Measurements from ENCODE around the gene FIBP. TPM values are rescaled to one million over a fixed set of nuclear protein-coding genes. Genes with fewer than 3 reads are reported as not detected.
"Not testable (repeated sequence)": the region's sequence is repeated elsewhere in the genome, so short reads cannot be mapped to it uniquely, and the experiment has no call there.

The FIBP gene
- total RNA-seq, 2 donors from 2014 or later, result 75.8 to 102 TPM

DNA sequence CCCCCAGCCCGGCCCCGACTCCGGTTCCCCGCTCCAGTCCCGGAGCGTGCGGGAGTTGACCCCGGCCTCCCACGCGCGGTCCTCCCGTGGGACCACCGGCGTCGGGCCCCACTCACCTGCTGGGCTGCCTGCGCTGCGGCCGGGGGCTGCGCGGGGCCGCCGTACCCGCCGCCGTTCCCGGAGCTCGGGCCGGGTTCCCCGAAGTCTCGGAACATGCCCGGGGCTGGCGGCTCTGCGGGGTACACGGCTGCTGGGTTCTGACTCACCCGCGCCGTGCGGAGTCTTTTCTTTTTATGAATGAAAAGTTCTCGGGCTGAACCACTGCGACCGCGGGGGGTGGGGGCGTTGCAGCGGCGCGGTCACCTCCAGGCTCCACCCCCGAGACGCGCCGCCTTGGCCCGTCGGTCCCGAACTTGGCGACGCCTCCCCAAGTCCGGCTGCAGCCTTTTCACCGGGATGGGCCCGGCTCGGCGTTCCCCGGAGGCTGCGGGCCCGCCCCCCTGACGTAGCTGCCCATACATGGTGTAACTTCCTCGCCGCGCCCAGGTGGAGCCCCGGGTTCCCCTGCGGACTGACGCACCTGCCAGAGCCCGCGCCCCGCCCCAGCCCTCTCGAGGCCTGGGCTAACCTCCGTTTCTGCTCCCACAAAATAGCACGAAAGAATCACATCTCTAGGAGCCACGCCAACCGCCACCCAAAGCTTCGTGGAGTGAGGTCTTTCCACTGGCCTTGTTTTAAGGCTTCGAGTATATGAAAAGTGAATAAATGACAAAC, 12.0 kb upstream of the FIBP start, which contains the start of gene FOSL1:
Gene FOSL1, minus strand, starts transcription at position 264 of the 774 bp plus-strand sequence. Its CDS starts 49 bp downstream, at position 215.
- H3K9me3 Mint-ChIP-seq, result no peaks in the 10 kb centered on the region
- H3K36me3 Mint-ChIP-seq (ENCODE audit: low read depth), result peaks cover 39% of the 10 kb centered on the region
- H3K27me3 Mint-ChIP-seq, result no peaks in the 10 kb centered on the region
- peak within 1 kb of the TSS; percentile 88 for H3K4me3 Mint-ChIP-seq
- ATAC-seq (replicated peaks), result peak; percentile 85
- peak within 1 kb of the TSS; percentile 91 for H3K27ac Mint-ChIP-seq
- H3K4me1 Mint-ChIP-seq, result peaks cover 11% of the 10 kb centered on the region

DNA sequence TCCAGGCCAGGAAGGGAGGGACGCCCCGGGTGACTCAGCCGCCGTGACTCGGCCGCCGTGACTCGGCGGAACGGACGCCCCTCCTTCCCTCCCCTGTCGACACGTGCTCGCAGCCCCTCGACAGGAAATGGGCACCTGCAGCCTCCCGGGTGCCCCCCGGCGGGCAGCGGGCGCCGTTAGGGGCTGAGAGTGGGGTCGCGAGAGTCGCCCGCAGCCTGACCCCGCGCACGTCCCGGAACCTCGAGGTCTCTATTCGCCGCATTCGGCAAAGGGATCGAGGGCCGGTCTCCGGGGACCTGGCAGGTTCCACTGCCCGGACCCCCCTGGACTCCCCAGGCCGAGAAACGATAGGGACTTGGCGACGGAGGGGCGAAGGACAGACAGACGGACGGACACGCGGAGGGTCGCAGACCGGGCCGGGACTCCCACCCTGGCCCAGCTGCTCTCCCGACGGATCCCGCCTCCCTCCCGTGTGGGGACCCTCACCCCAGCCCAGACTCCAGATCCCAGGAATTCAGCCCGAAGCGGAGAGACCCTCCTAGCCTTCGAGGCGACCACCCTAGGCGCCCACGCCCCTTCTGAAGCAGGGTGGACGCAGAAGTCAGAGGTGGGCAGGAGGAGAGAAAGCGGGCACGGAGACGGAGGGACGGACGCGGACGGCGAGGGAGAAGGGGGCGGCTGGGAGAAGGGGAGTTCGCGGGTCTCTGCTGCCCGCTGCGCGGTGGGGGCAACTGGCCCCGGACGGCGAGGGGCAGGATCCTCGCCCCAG, 11.3 kb upstream of the FIBP start:
- peak; percentile 37 for ATAC-seq (replicated peaks)
- Mint-ChIP-seq H3K36me3 (ENCODE audit: low read depth) (peaks cover 45% of the 10 kb centered on the region), H3K9me3 (no peaks in the 10 kb centered on the region), H3K4me1 (peaks cover 14% of the 10 kb centered on the region), H3K27ac (peak overlapping the region; percentile 91), H3K27me3 (no peaks in the 10 kb centered on the region), H3K4me3 (peak overlapping the region; percentile 88)

DNA sequence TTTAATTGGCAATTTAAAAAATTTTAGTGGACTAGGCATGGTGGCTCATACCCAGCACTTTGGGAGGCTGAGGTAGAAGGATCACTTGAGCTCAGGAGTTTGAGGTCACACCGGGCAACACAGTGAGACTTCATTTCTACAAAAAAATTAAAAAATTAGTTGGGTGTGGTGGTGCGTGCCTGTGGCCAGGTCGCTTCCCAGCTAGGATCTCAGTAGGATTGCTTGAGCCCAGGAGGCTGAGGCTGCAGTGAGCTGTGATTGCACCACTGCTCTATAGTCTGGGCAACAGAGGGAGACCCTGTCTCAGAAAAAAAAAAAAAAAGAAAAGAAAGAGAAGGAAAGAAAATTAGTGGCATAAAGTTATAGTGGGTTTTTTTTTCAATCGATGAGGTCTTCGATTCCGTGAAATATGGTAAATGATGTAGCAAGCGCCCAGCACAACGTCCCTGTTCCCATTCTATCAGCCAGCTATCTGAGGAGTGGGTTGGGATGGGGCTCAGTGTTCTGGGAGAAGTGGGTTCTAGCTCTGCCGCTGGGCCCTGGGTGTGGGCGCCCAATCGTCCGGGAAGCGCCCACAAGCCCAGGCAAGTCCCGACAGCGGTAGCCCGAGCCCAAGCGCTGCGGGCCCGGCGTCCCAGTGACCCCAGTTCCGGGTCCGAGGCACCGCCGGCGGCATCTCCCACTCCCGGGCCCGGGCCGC, 10.5 kb upstream of the FIBP start:
- no peaks in the 10 kb centered on the region for H3K9me3 Mint-ChIP-seq
- peak overlapping the region; percentile 88 for H3K4me3 Mint-ChIP-seq
- peak overlapping the region; percentile 91 for H3K27ac Mint-ChIP-seq
- peaks cover 19% of the 10 kb centered on the region for H3K4me1 Mint-ChIP-seq
- H3K27me3 Mint-ChIP-seq, result no peaks in the 10 kb centered on the region
- peaks cover 52% of the 10 kb centered on the region for H3K36me3 Mint-ChIP-seq (ENCODE audit: low read depth)
- ATAC-seq (replicated peaks), result no peak

DNA sequence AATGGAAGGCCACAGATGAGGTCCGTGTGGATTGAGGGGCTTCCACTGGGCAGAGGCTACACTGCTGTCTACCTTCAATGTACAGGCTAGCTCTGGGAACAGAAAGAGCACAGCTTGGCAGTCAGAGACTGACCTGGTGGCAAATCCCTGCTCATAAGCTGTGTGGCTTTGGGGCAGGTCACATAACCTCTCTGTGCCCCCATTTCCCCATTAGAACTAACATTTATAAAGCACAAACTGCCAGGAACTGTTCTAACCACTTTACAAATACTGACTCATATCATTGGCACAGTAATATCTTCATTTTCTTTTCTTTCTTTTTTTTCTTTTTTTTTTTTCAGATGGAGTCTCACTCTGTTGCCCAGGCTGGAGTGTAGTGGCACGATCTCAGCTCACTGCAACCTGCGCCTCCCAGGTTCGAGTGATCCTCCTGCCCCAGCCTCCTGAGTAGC, 8.8 kb upstream of the FIBP start:
- Mint-ChIP-seq H3K4me3 (peak overlapping the region; percentile 88), H3K9me3 (no peaks in the 10 kb centered on the region), H3K36me3 (ENCODE audit: low read depth) (peaks cover 70% of the 10 kb centered on the region), H3K4me1 (peaks cover 27% of the 10 kb centered on the region), H3K27me3 (no peaks in the 10 kb centered on the region), H3K27ac (peak overlapping the region; percentile 74)
- ATAC-seq (replicated peaks), result no peak

DNA sequence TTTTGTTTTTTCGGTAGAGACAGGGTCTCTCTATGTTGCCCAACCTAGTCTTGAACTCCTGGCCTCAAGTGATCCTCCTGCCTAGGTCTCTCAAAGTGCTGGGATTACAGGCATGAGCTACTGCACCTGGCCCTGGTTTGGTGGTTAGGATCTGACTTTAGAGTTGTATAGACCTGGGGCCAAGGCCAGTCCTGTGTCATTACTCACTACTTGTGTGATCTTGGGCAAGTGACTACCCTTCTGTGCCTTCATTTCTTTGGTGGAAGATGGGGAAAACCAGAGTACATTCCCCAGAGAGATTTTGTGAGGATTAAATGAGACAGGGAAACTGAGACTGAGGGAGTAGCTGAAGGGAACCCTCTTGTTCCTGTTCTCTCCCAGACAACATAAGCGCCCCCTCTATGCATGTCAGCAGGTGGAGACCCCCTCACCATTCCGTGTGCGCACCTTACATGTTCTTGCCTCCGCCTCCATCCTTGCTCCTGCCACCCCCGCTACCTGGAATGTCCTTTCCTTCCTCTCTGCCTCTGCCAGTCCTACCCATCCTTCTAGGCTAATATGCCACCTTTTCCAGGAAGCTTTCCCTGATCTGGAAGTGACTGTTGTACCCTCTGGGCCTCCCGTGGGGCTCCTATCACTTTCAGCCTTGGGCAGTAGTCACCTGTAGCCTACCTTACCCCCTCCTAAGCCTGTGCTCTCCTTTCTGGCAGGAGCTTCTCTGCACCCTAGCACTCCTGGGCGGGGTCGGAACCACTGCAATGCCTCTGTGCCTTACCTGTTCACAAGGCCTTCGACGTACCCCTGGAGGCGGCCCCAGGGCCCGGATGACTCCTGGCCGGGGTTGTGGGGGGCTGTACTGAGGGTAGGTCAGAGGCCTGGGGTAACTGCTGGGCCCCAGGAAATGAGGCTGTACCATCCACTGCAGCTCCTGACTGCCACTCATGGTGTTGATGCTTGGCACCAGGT, 8.0 kb upstream of the FIBP start:
- Mint-ChIP-seq H3K27me3 (no peaks in the 10 kb centered on the region), H3K9me3 (no peaks in the 10 kb centered on the region), H3K36me3 (ENCODE audit: low read depth) (peaks cover 77% of the 10 kb centered on the region), H3K27ac (peak overlapping the region; percentile 74), H3K4me1 (peaks cover 27% of the 10 kb centered on the region), H3K4me3 (peak overlapping the region; percentile 88)
- peak; percentile 14 for ATAC-seq (replicated peaks)

DNA sequence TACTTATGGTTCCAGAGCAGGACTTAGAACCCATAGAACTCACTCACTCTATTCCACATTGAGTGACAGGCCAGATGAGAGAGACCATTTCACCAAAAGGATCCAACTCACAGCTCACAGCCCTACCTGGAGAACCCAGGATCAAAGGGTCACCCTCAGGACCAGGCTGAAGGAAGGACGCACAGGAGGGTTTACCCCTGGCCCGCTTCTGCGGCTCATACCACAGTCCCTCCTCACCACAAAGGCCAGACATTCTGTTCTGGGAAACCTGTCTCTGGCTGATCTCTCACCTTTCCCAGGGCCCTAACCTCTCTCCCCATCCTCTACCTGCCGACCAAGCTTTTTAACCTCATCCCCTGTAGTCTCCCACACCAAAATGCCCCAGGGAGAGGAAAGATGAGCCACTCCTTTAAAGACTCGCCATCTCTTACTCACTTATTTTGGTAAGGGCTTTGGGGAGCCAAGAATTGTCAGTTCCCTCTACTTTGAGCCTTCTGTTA, 7.3 kb upstream of the FIBP start:
- Mint-ChIP-seq H3K27ac (peak overlapping the region; percentile 74), H3K4me1 (peaks cover 27% of the 10 kb centered on the region), H3K4me3 (peak overlapping the region; percentile 88), H3K9me3 (no peaks in the 10 kb centered on the region), H3K27me3 (no peaks in the 10 kb centered on the region), H3K36me3 (ENCODE audit: low read depth) (peaks cover 79% of the 10 kb centered on the region)
- no peak for ATAC-seq (replicated peaks)

DNA sequence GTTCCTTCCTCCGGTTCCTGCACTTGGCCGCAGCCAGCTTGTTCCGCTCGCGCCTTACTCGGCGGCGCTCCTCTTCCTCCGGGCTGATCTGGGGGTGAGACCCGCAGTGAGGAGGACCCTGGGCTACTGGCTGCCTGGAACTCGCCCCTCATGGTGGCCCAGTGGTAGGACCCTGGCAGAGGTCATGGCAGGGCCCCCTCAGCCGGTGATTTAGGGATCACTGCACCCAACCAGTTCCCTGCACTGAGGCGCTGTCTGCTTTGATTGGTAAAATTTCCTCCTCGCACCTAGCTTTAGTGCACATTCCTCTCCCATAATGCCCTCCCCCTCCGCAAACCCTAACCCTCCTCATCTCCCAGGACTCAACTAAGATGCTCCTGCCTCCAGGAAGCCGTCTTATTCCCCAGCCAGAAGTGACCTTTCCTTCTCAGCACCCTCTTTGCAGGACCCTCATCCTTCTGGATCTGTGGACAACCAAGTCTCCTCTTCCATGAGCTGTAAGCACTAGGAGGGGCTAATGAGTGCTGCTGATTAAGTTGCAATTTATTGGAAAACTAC, 5.8 kb upstream of the FIBP start:
- H3K36me3 Mint-ChIP-seq (ENCODE audit: low read depth), result peaks cover 80% of the 10 kb centered on the region
- peaks cover 40% of the 10 kb centered on the region for H3K4me1 Mint-ChIP-seq
- ATAC-seq (replicated peaks), result no peak
- peak overlapping the region; percentile 92 for H3K4me3 Mint-ChIP-seq
- H3K27ac Mint-ChIP-seq, result peak overlapping the region; percentile 76
- H3K9me3 Mint-ChIP-seq, result no peaks in the 10 kb centered on the region
- H3K27me3 Mint-ChIP-seq, result no peaks in the 10 kb centered on the region

DNA sequence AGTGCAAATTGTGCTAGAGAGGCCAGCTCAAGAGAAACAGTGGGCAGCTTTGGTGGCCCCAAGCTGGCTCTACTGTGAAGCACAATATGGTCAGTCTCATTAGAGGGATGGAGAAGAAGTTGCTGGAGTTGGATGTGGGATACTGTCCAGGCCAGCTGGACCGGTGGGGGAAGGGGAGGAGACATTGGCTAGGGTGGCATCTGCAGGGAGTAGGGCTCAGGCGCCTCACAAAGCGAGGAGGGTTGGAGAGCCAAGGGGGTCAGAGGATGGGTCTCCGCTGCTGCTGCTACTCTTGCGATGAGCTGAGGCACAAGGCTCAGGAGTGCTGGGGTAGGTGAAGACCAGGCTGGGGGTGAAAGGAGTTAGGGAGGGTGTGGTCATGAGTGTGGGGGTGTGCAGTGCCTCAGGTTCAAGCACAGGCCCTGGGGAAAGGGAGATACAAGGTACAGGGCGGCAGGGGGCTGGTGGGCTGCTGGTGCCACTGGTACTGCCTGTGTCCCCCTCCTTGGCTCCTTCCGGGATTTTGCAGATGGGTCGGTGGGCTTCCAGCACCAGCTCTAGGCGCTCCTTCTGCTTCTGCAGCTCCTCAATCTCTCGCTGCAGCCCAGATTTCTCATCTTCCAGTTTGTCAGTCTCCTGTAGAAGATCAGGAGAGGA, 4.5 kb upstream of the FIBP start:
- Mint-ChIP-seq H3K9me3 (no peaks in the 10 kb centered on the region), H3K4me3 (peak overlapping the region; percentile 92), H3K27ac (peak overlapping the region; percentile 66), H3K4me1 (peaks cover 46% of the 10 kb centered on the region), H3K36me3 (ENCODE audit: low read depth) (peaks cover 80% of the 10 kb centered on the region), H3K27me3 (no peaks in the 10 kb centered on the region)
- no peak for ATAC-seq (replicated peaks)

DNA sequence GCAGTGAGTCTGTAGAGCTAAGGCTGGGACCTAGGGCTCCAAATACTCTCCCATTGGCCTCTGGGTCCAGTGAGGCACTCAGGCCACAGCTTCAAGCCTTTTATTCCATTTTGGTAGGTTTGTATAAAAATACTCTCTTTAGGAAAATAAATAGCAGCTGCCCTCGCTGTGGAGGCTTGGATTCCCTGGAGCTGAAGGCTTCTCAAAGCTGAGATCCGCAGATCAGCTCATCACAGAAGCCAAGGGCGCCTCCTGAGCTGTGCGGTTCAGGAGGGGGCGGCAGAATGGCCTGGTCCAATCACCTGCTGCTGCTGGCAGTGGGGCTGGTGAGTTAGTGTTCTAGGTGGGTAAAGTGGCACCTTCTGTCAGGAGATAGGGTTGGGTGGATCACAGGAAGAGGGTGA, 3.9 kb upstream of the FIBP start:
- ATAC-seq (replicated peaks); H3K27me3 Mint-ChIP-seq; H3K9me3 Mint-ChIP-seq: not testable (repeated sequence)
- H3K36me3 Mint-ChIP-seq (ENCODE audit: low read depth), result peaks cover 76% of the 10 kb centered on the region
- H3K4me1 Mint-ChIP-seq, result peaks cover 46% of the 10 kb centered on the region
- H3K4me3 Mint-ChIP-seq, result peak overlapping the region; percentile 92
- peak overlapping the region; percentile 66 for H3K27ac Mint-ChIP-seq

DNA sequence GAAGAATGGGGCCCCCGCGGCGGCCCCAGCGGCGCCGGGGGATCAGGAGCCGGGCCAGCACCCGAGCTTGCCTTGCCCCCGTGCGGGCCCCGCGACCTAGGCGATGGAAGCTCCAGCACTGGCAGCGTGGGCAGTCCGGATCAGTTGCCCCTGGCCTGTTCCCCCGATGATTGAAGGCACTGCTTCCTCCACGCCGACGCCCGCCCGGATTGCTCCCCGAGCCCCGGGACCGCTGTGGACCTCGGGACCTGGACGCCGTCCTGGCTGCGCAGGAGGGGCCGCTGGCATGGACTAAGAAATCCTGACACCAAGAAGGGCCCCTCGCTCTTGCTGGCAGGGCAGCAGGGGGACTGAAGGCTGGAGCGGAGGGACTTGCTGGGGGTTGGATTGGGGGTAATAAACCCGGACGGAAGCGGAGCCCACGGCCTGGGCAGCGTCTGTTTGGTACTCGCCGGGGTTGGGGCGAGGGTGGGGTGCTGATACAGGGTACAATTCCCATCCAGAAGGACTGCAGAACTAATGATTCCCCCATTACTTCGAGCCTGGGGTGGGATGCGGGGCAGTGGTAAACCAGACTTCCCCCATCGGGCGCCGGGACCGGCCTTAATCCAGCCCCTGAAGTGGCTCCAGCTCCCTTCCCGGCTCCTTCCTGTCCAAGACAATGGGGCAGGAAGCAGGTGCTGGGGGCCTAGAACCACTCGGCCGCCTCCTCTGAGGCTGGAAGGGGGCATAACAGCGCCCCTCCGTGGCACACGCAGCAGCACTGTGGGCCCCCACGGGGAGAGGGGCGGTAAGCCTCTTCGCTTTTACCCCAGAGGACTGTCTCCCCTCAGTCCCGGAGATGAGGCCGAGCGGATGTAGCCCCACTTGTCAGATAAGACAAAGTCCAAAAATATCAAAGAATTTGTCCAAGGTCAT, 3.2 kb upstream of the FIBP start:
- Mint-ChIP-seq H3K4me3 (peak overlapping the region; percentile 92), H3K27me3 (no peaks in the 10 kb centered on the region), H3K36me3 (ENCODE audit: low read depth) (peaks cover 76% of the 10 kb centered on the region), H3K4me1 (peaks cover 51% of the 10 kb centered on the region), H3K9me3 (no peaks in the 10 kb centered on the region), H3K27ac (peak overlapping the region; percentile 66)
- ATAC-seq (replicated peaks), result no peak

DNA sequence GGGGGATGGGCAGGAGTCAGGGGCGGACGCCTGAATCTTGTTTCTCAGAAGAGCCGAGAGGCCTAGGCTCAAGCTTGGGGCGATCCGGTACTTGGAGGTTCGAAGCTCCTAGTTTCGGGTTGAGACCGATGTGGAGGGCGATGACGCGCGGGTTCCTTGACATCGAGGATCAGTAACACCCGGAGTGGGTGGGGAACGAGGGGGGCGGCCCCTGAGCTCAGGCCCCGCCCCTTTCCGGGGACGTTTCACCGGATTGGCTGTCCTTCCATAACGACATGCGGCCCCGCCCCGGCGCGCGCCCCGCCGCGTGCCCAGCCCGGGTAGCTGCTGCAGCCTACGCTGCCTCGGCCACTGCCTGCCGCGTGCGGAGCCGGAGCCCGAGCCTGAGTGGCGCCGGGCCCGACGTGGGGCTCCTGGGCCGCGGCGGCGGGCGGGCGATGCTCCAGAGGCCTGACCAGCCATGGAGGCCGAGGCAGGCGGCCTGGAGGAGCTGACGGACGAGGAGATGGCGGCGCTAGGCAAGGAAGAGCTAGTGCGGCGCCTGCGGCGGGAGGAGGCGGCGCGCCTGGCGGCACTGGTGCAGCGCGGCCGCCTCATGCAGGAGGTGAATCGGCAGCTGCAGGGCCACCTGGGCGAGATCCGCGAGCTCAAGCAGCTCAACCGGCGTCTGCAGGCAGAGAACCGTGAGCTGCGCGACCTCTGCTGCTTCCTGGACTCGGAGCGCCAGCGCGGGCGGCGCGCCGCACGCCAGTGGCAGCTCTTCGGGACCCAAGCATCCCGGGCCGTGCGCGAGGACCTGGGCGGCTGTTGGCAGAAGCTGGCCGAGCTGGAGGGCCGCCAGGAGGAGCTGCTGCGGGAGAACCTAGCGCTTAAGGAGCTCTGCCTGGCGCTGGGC, 2.3 kb upstream of the FIBP start, which contains the start of gene CCDC85B:
Gene CCDC85B, plus strand, starts transcription at position 350 of the 895 bp plus-strand sequence. Its CDS starts 111 bp downstream, at position 461.
- Mint-ChIP-seq H3K27ac (peak within 1 kb of the TSS; percentile 88), H3K36me3 (ENCODE audit: low read depth) (peaks cover 74% of the 10 kb centered on the region), H3K4me3 (peak within 1 kb of the TSS; percentile 92), H3K9me3 (no peaks in the 10 kb centered on the region), H3K27me3 (no peaks in the 10 kb centered on the region), H3K4me1 (peaks cover 45% of the 10 kb centered on the region)
- ATAC-seq (replicated peaks), result peak; percentile 76

Data from activated T-helper 17 cell treated with anti-CD3 and anti-CD28 coated beads, Interleukin-2, amount 50 U/mL, for 72 hours (primary cell).